Immature natural killer cell (primary cell): ENCODE measurements around the gene MAGEF1. TPM values are rescaled to one million over a fixed set of nuclear protein-coding genes. Genes with fewer than 3 reads are reported as not detected.

Experiments
- DNase-seq, 3 donors: peaks; one replicate each; pipeline ENCODE4 v3.0.0; 2022; ENCODE audit warnings: mixed read lengths in 1 of 3
- H3K27ac Mint-ChIP-seq, 6 donors: one replicate each; pipeline ENCODE4 v1.8.0; 2020; ENCODE audit warnings: mixed read lengths in 6 of 6, mild to moderate bottlenecking in 5 of 6, inconsistent platforms in 4 of 6, moderate library complexity in 3 of 6
- H3K27me3 Mint-ChIP-seq, 3 donors: one replicate each; pipeline ENCODE4 v1.8.0; 2020 to 2021; ENCODE audit warnings: low read depth in 3 of 3, mild to moderate bottlenecking in 3 of 3, mixed read lengths in 3 of 3, moderate library complexity in 3 of 3, inconsistent platforms in 1 of 3
- H3K36me3 Mint-ChIP-seq, 3 donors: one replicate each; pipeline ENCODE4 v1.8.0; 2020; ENCODE audit warnings: mixed read lengths in 3 of 3, inconsistent platforms in 2 of 3, mild to moderate bottlenecking in 2 of 3
- H3K4me1 Mint-ChIP-seq, 2 donors: one replicate each; pipeline ENCODE4 v1.8.0; 2020; ENCODE audit warnings: inconsistent platforms in 2 of 2, mild to moderate bottlenecking in 2 of 2, mixed read lengths in 2 of 2, moderate library complexity in 1 of 2
- H3K4me3 Mint-ChIP-seq, 5 donors: one replicate each; pipeline ENCODE4 v1.8.0; 2020; ENCODE audit warnings: mild to moderate bottlenecking in 5 of 5, mixed read lengths in 5 of 5, inconsistent platforms in 3 of 5, moderate library complexity in 3 of 5
- H3K9me3 Mint-ChIP-seq, 6 donors: one replicate each; pipeline ENCODE4 v1.8.0; 2020; ENCODE audit warnings: mild to moderate bottlenecking in 6 of 6, mixed read lengths in 6 of 6, inconsistent platforms in 4 of 6, moderate library complexity in 3 of 6
- polyA plus RNA-seq, 3 donors: library from polyadenylated mRNA; unstranded; fragments of 300-500 nt; fragmentation: Illumina TruSeq; gene quantifications; one replicate each; pipeline ENCODE4 v1.2.3, GENCODE V29; 2021

The MAGEF1 gene
- polyA plus RNA-seq, 3 donors from 2014 or later: 21.9 to 30.1 (median 22.6) TPM

DNA sequence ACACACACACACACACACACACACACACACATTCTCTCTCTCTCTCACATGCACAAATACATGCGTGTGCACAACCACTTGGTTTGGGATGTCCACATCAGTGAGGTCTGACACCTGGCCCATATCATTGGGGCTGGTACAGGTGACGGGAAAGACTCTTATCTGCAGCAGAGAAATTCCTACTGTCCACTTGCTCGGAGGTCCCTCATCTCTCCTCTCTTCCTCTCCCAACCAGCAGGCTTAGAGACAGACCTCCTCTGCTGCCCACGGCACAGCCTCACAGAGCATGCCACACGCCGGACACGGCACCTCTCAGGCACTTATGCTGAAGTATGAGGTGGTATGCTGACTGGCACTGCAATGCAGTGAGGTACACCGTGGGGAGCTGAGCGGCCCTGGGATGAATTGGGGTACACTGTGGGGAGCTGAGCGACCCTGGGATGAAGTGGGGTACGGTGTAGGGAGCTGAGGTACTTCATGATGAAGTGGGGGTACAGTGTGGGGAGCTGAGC, 41.7 kb downstream of the MAGEF1 start:
- Mint-ChIP-seq H3K27ac (no peak overlapping the region), H3K27me3 (peaks cover 3 to 14% (median 4%) of the 10 kb centered on the region in 3 donors), H3K9me3 (no peaks in the 10 kb centered on the region), H3K36me3 (no peaks in the 10 kb centered on the region), H3K4me1 (no peaks in the 10 kb centered on the region), H3K4me3 (no peak overlapping the region)
- no peak for DNase-seq

DNA sequence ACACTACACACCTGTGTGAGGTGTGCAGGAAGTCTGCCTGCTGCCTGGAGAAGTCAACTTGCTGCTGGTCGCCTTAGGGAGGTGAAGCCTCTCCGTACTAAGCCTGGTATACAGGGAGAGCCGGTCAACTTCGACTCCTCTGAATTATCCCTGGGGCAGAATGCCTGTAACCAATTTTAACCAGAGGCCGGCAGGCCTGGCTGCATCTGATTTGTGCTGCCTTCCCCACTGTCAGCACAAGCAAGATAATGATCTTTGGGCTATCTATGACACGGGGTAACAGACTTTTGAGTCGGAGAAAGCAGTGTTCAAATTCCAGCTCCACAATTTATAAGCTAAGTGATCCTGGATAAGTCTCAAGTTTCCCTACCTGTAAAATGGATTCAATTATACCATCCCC, 42.3 kb downstream of the MAGEF1 start:
- peaks cover 3 to 15% (median 4%) of the 10 kb centered on the region in 3 donors for H3K27me3 Mint-ChIP-seq
- no peak overlapping the region for H3K4me3 Mint-ChIP-seq
- no peak overlapping the region for H3K27ac Mint-ChIP-seq
- H3K4me1 Mint-ChIP-seq: no peaks in the 10 kb centered on the region
- H3K9me3 Mint-ChIP-seq: no peaks in the 10 kb centered on the region
- no peak for DNase-seq
- no peaks in the 10 kb centered on the region for H3K36me3 Mint-ChIP-seq

DNA sequence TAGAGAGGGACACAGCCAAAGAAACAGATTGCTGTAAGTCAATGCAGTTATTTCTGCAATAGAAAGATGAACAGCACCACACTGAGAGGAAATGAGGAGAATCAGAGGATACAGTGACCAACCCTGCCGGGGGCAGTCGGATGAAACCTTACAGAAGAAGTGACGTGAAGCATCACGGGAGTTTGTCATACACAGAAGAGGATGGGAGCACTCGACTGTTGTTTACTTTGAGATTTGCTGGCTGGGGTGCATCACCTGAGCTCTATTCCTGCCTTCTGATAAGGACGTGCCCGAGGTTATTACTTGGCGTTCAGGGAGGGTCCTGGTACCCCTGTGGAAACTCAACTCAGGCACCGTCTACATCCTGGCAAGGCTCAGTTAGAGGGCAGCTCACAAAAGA, 45.4 kb downstream of the MAGEF1 start:
- H3K4me1 Mint-ChIP-seq: no peaks in the 10 kb centered on the region
- H3K36me3 Mint-ChIP-seq: no peaks in the 10 kb centered on the region
- H3K27ac Mint-ChIP-seq: peak overlapping the region in 1 of 6 donors; percentile 51
- H3K27me3 Mint-ChIP-seq: peaks cover 0 to 14% (median 2%) of the 10 kb centered on the region in 3 donors
- DNase-seq: no peak
- no peaks in the 10 kb centered on the region for H3K9me3 Mint-ChIP-seq
- H3K4me3 Mint-ChIP-seq: no peak overlapping the region

DNA sequence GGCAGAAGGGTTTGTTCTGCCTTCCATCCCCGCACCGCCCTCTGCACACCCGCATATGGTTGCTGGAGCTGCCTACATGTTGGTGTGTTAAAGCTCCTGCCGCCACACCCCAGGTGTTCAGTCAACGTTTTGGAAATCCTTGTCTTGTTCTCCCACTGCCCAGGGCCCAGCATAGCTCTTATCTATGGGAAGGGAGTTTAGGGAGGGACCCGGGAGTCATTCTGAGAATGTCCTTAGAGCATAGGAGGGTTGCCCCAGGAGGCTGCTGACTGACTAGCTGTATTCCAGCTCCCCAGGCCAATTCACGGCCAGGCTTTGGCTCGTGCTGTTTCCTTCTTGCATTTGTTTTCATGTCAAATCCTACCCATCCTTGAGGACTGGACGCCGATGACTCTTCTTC, 46.8 kb downstream of the MAGEF1 start:
- Mint-ChIP-seq H3K4me1 (no peaks in the 10 kb centered on the region), H3K4me3 (no peak overlapping the region), H3K27me3 (peaks cover 1 to 14% (median 2%) of the 10 kb centered on the region in 3 donors), H3K36me3 (no peaks in the 10 kb centered on the region), H3K9me3 (no peaks in the 10 kb centered on the region), H3K27ac (no peak overlapping the region)
- no peak for DNase-seq

DNA sequence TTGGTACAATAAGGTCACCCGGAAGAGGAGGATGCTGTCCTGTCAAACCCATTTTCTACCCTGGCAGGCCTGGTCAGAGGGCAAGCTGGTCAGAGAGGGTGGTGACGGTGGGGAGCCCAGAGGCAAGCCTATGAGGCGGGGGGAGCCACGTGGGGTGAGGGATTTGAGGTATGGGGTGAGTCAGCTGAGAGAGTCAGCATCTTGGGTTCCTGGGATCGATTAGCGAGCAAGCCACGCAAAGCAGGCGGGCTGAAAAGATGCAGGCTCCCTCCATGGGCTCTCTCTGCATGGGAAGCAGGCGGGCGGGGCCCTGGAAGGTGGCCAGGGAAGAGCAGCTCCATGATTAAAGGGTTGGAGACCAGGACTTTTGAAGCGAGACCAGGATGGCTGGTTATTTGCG, 48.1 kb downstream of the MAGEF1 start:
- Mint-ChIP-seq H3K27me3 (peaks cover 1 to 14% (median 2%) of the 10 kb centered on the region in 3 donors), H3K4me1 (no peaks in the 10 kb centered on the region), H3K36me3 (no peaks in the 10 kb centered on the region), H3K4me3 (no peak overlapping the region), H3K27ac (no peak overlapping the region), H3K9me3 (no peaks in the 10 kb centered on the region)
- DNase-seq: no peak

DNA sequence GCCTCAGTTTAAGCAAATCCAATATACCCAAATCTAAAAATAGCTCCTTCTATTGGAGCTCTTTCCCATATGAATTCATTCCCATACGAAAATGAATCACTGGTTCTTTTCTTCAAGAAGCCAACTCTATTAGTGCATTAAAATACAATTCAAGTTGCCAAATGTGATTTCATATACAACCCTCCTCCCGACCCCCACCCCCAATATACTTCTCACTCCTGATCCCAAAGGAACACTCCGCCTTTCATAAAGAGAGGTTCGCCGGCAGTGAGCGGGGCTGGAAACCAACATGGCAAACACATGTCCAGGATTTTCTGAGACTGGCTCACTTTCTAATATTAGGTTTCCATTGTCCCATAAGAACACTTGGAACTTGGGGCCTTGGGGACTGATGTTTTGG, 48.5 kb downstream of the MAGEF1 start:
- H3K4me3 Mint-ChIP-seq: no peak overlapping the region

DNA sequence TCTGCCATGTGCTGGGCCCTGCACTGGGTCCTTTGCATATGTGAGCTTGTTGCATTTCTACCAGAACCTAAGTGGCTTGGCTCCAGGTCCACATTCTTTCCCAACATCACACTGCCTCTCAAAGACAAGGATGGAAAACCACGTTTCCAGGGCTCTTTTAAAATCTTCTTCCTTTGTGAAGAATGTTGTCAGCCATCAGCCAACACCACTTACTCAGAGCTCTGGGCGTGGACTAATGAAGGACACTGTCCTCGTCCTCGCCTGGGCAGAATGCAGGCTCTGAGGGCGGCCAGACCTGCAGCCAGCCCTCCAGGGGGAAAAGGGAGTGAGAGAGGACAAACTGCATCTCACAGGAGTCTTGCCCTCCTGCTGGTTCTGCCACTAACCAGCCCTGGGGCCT, 49.7 kb downstream of the MAGEF1 start:
- H3K27ac Mint-ChIP-seq: no peak overlapping the region
- H3K27me3 Mint-ChIP-seq: peaks cover 1 to 10% (median 2%) of the 10 kb centered on the region in 3 donors
- H3K4me1 Mint-ChIP-seq: no peaks in the 10 kb centered on the region
- no peaks in the 10 kb centered on the region for H3K9me3 Mint-ChIP-seq
- no peaks in the 10 kb centered on the region for H3K36me3 Mint-ChIP-seq
- no peak for DNase-seq
- H3K4me3 Mint-ChIP-seq: no peak overlapping the region

More for the DNA sequence above, 48.5 kb downstream of the MAGEF1 start:
- no peak for DNase-seq
- no peak overlapping the region for H3K27ac Mint-ChIP-seq
- no peaks in the 10 kb centered on the region for H3K9me3 Mint-ChIP-seq
- H3K36me3 Mint-ChIP-seq: no peaks in the 10 kb centered on the region
- no peaks in the 10 kb centered on the region for H3K4me1 Mint-ChIP-seq
- peaks cover 1 to 13% (median 2%) of the 10 kb centered on the region in 3 donors for H3K27me3 Mint-ChIP-seq

DNA sequence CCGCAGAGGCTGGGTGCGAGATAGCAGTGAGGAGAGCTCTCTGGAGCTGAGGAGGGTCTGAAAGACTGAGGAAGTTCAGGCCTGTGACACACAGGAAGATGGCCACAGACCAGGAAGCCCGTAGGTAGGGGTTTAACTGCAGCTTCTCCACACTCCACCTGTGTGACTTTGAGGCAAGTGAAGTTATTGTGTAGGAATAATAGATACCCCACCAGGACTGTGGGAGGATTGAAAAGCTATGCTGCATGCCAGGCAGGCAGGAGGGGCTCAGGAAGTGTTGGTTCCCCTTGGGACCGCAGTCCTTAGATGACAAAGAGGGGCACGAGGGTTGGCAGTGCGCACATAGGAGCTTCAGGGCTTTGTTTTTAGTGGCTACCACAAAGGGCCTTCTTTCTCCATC, 50.9 kb downstream of the MAGEF1 start:
- Mint-ChIP-seq H3K27me3 (peaks cover 1 to 7% (median 2%) of the 10 kb centered on the region in 3 donors), H3K27ac (no peak overlapping the region)
- DNase-seq: no peak

More for the DNA sequence above, 50.9 kb downstream of the MAGEF1 start:
- H3K4me3 Mint-ChIP-seq: no peak overlapping the region
- no peaks in the 10 kb centered on the region for H3K9me3 Mint-ChIP-seq
- H3K4me1 Mint-ChIP-seq: no peaks in the 10 kb centered on the region
- H3K36me3 Mint-ChIP-seq: no peaks in the 10 kb centered on the region

Other genes starting within 250 kb of the MAGEF1 start
- 1 to 10 TPM in 1 of 3 donors, not detected in 2; 3.0 TPM for gene EPHB3, start 150.3 kb downstream of the MAGEF1 start, polyA plus RNA-seq
- 10 to 100 TPM; 16.0 to 20.8 (median 16.7) TPM for gene VPS8, start 100.1 kb upstream of the MAGEF1 start, polyA plus RNA-seq